Measurements from ENCODE around the gene HNRNPCL1. TPM values are rescaled to one million over a fixed set of nuclear protein-coding genes. Genes with fewer than 3 reads are reported as not detected.

Gene HNRNPCL1
- total and polyA plus RNA-seq, 2 of the 4 experiments (the other 2 are of a cell fraction): not detected

Other genes starting within 250 kb of the HNRNPCL1 start
- 11.4 and 14.5 TPM in 2 replicates for gene DHRS3, start 230.5 kb downstream of the HNRNPCL1 start, total RNA-seq (2012; rRNA removed)
- gene DHRS3, start 230.5 kb downstream of the HNRNPCL1 start, polyA plus RNA-seq (2012; rRNA removed): 10.2 and 11.2 TPM in 2 replicates
- not detected in 2 replicates for gene AADACL4, start 204.6 kb downstream of the HNRNPCL1 start, total RNA-seq (2012; rRNA removed)
- not detected in 2 replicates for gene AADACL4, start 204.6 kb downstream of the HNRNPCL1 start, polyA plus RNA-seq (2012; rRNA removed)
- gene AADACL3, start 132.6 kb downstream of the HNRNPCL1 start, total RNA-seq (2012; rRNA removed): not detected in 2 replicates
- gene AADACL3, start 132.6 kb downstream of the HNRNPCL1 start, polyA plus RNA-seq (2012; rRNA removed): not detected in 2 replicates
- not detected in 2 replicates for gene CFAP107, start 102.5 kb downstream of the HNRNPCL1 start, total RNA-seq (2012; rRNA removed)
- not detected in 2 replicates for gene CFAP107, start 102.5 kb downstream of the HNRNPCL1 start, polyA plus RNA-seq (2012; rRNA removed)
- gene PRAMEF12, start 75.0 kb downstream of the HNRNPCL1 start, total RNA-seq (2012; rRNA removed): not detected in 2 replicates
- gene PRAMEF12, start 75.0 kb downstream of the HNRNPCL1 start, polyA plus RNA-seq (2012; rRNA removed): not detected in 2 replicates
- gene PRAMEF1, start 57.3 kb downstream of the HNRNPCL1 start, total RNA-seq (2012; rRNA removed): not detected in 2 replicates
- not detected in 2 replicates for gene PRAMEF1, start 57.3 kb downstream of the HNRNPCL1 start, polyA plus RNA-seq (2012; rRNA removed)
- not detected in 2 replicates for gene PRAMEF11, start 17.3 kb downstream of the HNRNPCL1 start, total RNA-seq (2012; rRNA removed)
- not detected in 2 replicates for gene PRAMEF11, start 17.3 kb downstream of the HNRNPCL1 start, polyA plus RNA-seq (2012; rRNA removed)
- not detected in 2 replicates for gene PRAMEF2, start 8.4 kb upstream of the HNRNPCL1 start, total RNA-seq (2012; rRNA removed)
- gene PRAMEF2, start 8.4 kb upstream of the HNRNPCL1 start, polyA plus RNA-seq (2012; rRNA removed): not detected in 2 replicates
- not detected in 2 replicates for gene PRAMEF4, start 37.5 kb upstream of the HNRNPCL1 start, total RNA-seq (2012; rRNA removed)
- not detected in 2 replicates for gene PRAMEF4, start 37.5 kb upstream of the HNRNPCL1 start, polyA plus RNA-seq (2012; rRNA removed)
- not detected in 2 replicates for gene PRAMEF10, start 49.5 kb upstream of the HNRNPCL1 start, total RNA-seq (2012; rRNA removed)
- not detected in 2 replicates for gene PRAMEF10, start 49.5 kb upstream of the HNRNPCL1 start, polyA plus RNA-seq (2012; rRNA removed)
- not detected in 2 replicates for gene PRAMEF7, start 67.9 kb upstream of the HNRNPCL1 start, total RNA-seq (2012; rRNA removed)
- not detected in 2 replicates for gene PRAMEF7, start 67.9 kb upstream of the HNRNPCL1 start, polyA plus RNA-seq (2012; rRNA removed)
- gene PRAMEF6, start 98.9 kb upstream of the HNRNPCL1 start, total RNA-seq (2012; rRNA removed): not detected in 2 replicates
- not detected in 2 replicates for gene PRAMEF6, start 98.9 kb upstream of the HNRNPCL1 start, polyA plus RNA-seq (2012; rRNA removed)
- gene PRAMEF27, start 207.9 kb upstream of the HNRNPCL1 start, total RNA-seq (2012; rRNA removed): not detected in 2 replicates
- not detected in 2 replicates for gene PRAMEF27, start 207.9 kb upstream of the HNRNPCL1 start, polyA plus RNA-seq (2012; rRNA removed)
- gene HNRNPCL3, start 212.0 kb upstream of the HNRNPCL1 start, total RNA-seq (2012; rRNA removed): not detected in 2 replicates
- gene HNRNPCL3, start 212.0 kb upstream of the HNRNPCL1 start, polyA plus RNA-seq (2012; rRNA removed): not detected in 2 replicates
- not detected in 2 replicates for gene PRAMEF25, start 222.1 kb upstream of the HNRNPCL1 start, total RNA-seq (2012; rRNA removed)
- not detected in 2 replicates for gene PRAMEF25, start 222.1 kb upstream of the HNRNPCL1 start, polyA plus RNA-seq (2012; rRNA removed)

Measured in IMR-90 (cell line).